Stimulated activated CD4-positive, alpha-beta T cell treated with anti-CD3 and anti-CD28 coated beads, Interleukin-1b, Interleukin-23, amount 100 ng/mL, for 48 hours (primary cell): ENCODE data around the gene NETO1.

ENCODE experiments used
- DNase-seq: peaks from one replicate; pipeline ENCODE4 v3.0.0-alpha.2; 2020

Gene NETO1

GRCh38 chr18:72843743-72844142, 24.0 kb downstream of the NETO1 start:
- no peak for DNase-seq

- no peak for DNase-seq
Measured at GRCh38 chr18:72840109-72840508, 27.7 kb downstream of the NETO1 start.

GRCh38 chr18:72834731-72835130, 33.1 kb downstream of the NETO1 start:
- DNase-seq, result no peak

GRCh38 chr18:72833471-72833870, 34.3 kb downstream of the NETO1 start:
- no peak for DNase-seq

GRCh38 chr18:72830109-72830508, 37.7 kb downstream of the NETO1 start:
- no peak for DNase-seq

GRCh38 chr18:72828601-72829000, 39.2 kb downstream of the NETO1 start:
- no peak for DNase-seq

GRCh38 chr18:72826736-72827135, 41.1 kb downstream of the NETO1 start:
- DNase-seq, result no peak

GRCh38 chr18:72823345-72823744, 44.4 kb downstream of the NETO1 start:
- DNase-seq, result no peak

- no peak for DNase-seq
Measured at GRCh38 chr18:72822202-72822601, 45.6 kb downstream of the NETO1 start.

GRCh38 chr18:72820571-72820970, 47.2 kb downstream of the NETO1 start:
- no peak for DNase-seq

GRCh38 chr18:72819050-72819449, 48.7 kb downstream of the NETO1 start:
- DNase-seq, result no peak

GRCh38 chr18:72811047-72811446, 56.7 kb downstream of the NETO1 start:
- DNase-seq, result no peak

GRCh38 chr18:72808680-72809079, 59.1 kb downstream of the NETO1 start:
- DNase-seq, result no peak

GRCh38 chr18:72799106-72799505, 68.7 kb downstream of the NETO1 start:
- DNase-seq, result no peak

GRCh38 chr18:72783530-72783929, 84.3 kb downstream of the NETO1 start:
- DNase-seq, result no peak

GRCh38 chr18:72774914-72775313, 92.9 kb downstream of the NETO1 start:
- no peak for DNase-seq

- no peak for DNase-seq
Measured at GRCh38 chr18:72772916-72773315, 94.9 kb downstream of the NETO1 start.

GRCh38 chr18:72768681-72769229, 99.0 kb downstream of the NETO1 start:
- no peak for DNase-seq

- DNase-seq, result no peak
Measured at GRCh38 chr18:72762515-72763122, 105.2 kb downstream of the NETO1 start.

- DNase-seq, result no peak
Measured at GRCh38 chr18:72752220-72752619, 115.6 kb downstream of the NETO1 start.

- no peak for DNase-seq
Measured at GRCh38 chr18:72742002-72742401, 125.8 kb downstream of the NETO1 start.

GRCh38 chr18:72738136-72738535, 129.7 kb downstream of the NETO1 start:
- DNase-seq, result no peak

- DNase-seq, result no peak
Measured at GRCh38 chr18:72727776-72728175, 140.0 kb downstream of the NETO1 start.

GRCh38 chr18:72727038-72727655, 140.6 kb downstream of the NETO1 start:
- DNase-seq, result no peak

- no peak for DNase-seq
Measured at GRCh38 chr18:72726201-72726600, 141.6 kb downstream of the NETO1 start.
